Endothelial cell (in vitro differentiated cells): ENCODE measurements around the gene CMTM2. TPM values are rescaled to one million over a fixed set of nuclear protein-coding genes. Genes with fewer than 3 reads are reported as not detected.

Source experiments
- DNase-seq: peaks from one replicate; pipeline ENCODE4 v3.0.0; 2021; ENCODE audit warnings: low spot score
- H3K27ac Mint-ChIP-seq: one replicate; pipeline ENCODE4 v1.8.0; 2021; ENCODE audit warnings: mixed read lengths, inconsistent platforms; ENCODE audit not compliant: unreplicated experiment
- H3K27me3 Mint-ChIP-seq: one replicate; pipeline ENCODE4 v1.8.0; 2021; ENCODE audit warnings: mild to moderate bottlenecking, moderate library complexity, mixed read lengths, inconsistent platforms; ENCODE audit not compliant: unreplicated experiment
- H3K36me3 Mint-ChIP-seq: one replicate; pipeline ENCODE4 v1.8.0; 2021; ENCODE audit warnings: mild to moderate bottlenecking, low read depth, mixed read lengths, inconsistent platforms; ENCODE audit not compliant: unreplicated experiment
- H3K4me1 Mint-ChIP-seq: one replicate; pipeline ENCODE4 v1.8.0; 2021; ENCODE audit warnings: mild to moderate bottlenecking, mixed read lengths, inconsistent platforms; ENCODE audit not compliant: unreplicated experiment
- H3K4me3 Mint-ChIP-seq: one replicate; pipeline ENCODE4 v1.8.0; 2021; ENCODE audit warnings: mild to moderate bottlenecking, mixed read lengths, inconsistent platforms; ENCODE audit not compliant: unreplicated experiment
- H3K9me3 Mint-ChIP-seq: one replicate; pipeline ENCODE4 v1.8.0; 2021; ENCODE audit warnings: mixed read lengths, inconsistent platforms; ENCODE audit not compliant: unreplicated experiment
- CTCF ChIP-seq: fragments of 200-600 bp; sonication (generic); IDR thresholded peaks from one replicate; pipeline ENCODE4 v1.5.0; 2021; ENCODE audit warnings: antibody characterized with exemption; ENCODE audit not compliant: unreplicated experiment
- total RNA-seq: library from RNA; stranded (reverse); fragmentation: NEBNext Ultra II Directional; extraction: Animal tissue kit (Norgen Biotek cat#: 25700); gene quantifications from one replicate; pipeline ENCODE4 v1.2.1, GENCODE V29; 2021; ENCODE audit not compliant: unreplicated experiment

CMTM2 gene
- total RNA-seq, 1 donor from 2014 or later, result 2.1 TPM

GRCh38 chr16:66603537-66604375, 24.5 kb downstream of the CMTM2 start:
- H3K36me3 Mint-ChIP-seq, result peaks cover 9% of the 10 kb centered on the region
- H3K4me1 Mint-ChIP-seq, result peaks cover 36% of the 10 kb centered on the region
- H3K27ac Mint-ChIP-seq, result peak overlapping the region; percentile 84
- peak overlapping the region; percentile 93 for H3K4me3 Mint-ChIP-seq
- H3K27me3 Mint-ChIP-seq, result peaks cover 14% of the 10 kb centered on the region
- peak; percentile 65 for DNase-seq
- TF ChIP-seq CTCF, result no peak
- no peaks in the 10 kb centered on the region for H3K9me3 Mint-ChIP-seq

GRCh38 chr16:66604376-66605176, 25.3 kb downstream of the CMTM2 start, which contains the start of gene CMTM3:
CMTM3 (plus strand) TSS chr16:66604704; CDS start chr16:66604806, 102 bp downstream.
- peak within 1 kb of the TSS; percentile 93 for H3K4me3 Mint-ChIP-seq
- H3K9me3 Mint-ChIP-seq, result no peaks in the 10 kb centered on the region
- H3K4me1 Mint-ChIP-seq, result peaks cover 38% of the 10 kb centered on the region
- DNase-seq, result peak; percentile 81
- TF ChIP-seq CTCF, result peak; percentile 94
- H3K36me3 Mint-ChIP-seq, result peaks cover 10% of the 10 kb centered on the region
- H3K27me3 Mint-ChIP-seq, result peaks cover 14% of the 10 kb centered on the region
- peak within 1 kb of the TSS; percentile 84 for H3K27ac Mint-ChIP-seq

- H3K4me1 Mint-ChIP-seq, result peaks cover 46% of the 10 kb centered on the region
- TF ChIP-seq CTCF, result no peak
- H3K27me3 Mint-ChIP-seq, result peaks cover 14% of the 10 kb centered on the region
- no peaks in the 10 kb centered on the region for H3K9me3 Mint-ChIP-seq
- peak overlapping the region; percentile 87 for H3K4me3 Mint-ChIP-seq
- H3K27ac Mint-ChIP-seq, result peak overlapping the region; percentile 80
- peaks cover 18% of the 10 kb centered on the region for H3K36me3 Mint-ChIP-seq
- peak; percentile 59 for DNase-seq
Measured at GRCh38 chr16:66605177-66605978, 26.1 kb downstream of the CMTM2 start.

- H3K9me3 Mint-ChIP-seq, result no peaks in the 10 kb centered on the region
- H3K4me3 Mint-ChIP-seq, result peak overlapping the region; percentile 87
- H3K4me1 Mint-ChIP-seq, result peaks cover 43% of the 10 kb centered on the region
- peaks cover 9% of the 10 kb centered on the region for H3K27me3 Mint-ChIP-seq
- H3K36me3 Mint-ChIP-seq, result peaks cover 18% of the 10 kb centered on the region
- DNase-seq, result no peak
- TF ChIP-seq CTCF, result no peak
- H3K27ac Mint-ChIP-seq, result peak overlapping the region; percentile 80
Measured at GRCh38 chr16:66605979-66606751, 26.9 kb downstream of the CMTM2 start.
